ENCODE measurements around the gene TBRG4.

- TF ChIP-seq CTCF (conservative IDR thresholded peaks at IDR 0.05) = no peak
- no peak for TF ChIP-seq ZFX (IDR thresholded peaks at IDR 0.05)
Observed at GRCh38 chr7:45086331-45087065, 25.0 kb downstream of the TBRG4 start.
